WTC11 (cell line): Measurements from ENCODE around the gene LENEP.

Experiments
- ATF1 ChIP-seq: sonication (generic); formaldehyde crosslinking; IDR thresholded peaks from 2 replicates; pipeline ENCODE4 v1.8.1; 2023; ENCODE audit warnings: mild to moderate bottlenecking, moderate library complexity, missing genetic modification reagents
- CTCF ChIP-seq: fragments of 200-600 bp; IDR thresholded peaks from 2 replicates; pipeline ENCODE4 v1.8.0; 2022; ENCODE audit warnings: antibody characterized with exemption
- ERG ChIP-seq: fragments of 250-450 bp; sonication (Bioruptor Pico); IDR thresholded peaks from 2 replicates; pipeline ENCODE4 v1.8.0; 2021; ENCODE audit warnings: mild to moderate bottlenecking
- PREB ChIP-seq: sonication (generic); formaldehyde crosslinking; IDR thresholded peaks from 2 replicates; pipeline ENCODE4 v1.8.1; 2022; ENCODE audit warnings: mild to moderate bottlenecking, missing genetic modification reagents, moderate library complexity, borderline replicate concordance

- no peak for TF ChIP-seq ATF1 (CRISPR knock-in tag)
- no peak for TF ChIP-seq CTCF
- no peak for TF ChIP-seq ERG
- TF ChIP-seq PREB: no peak
Observed at GRCh38 chr1:154993572-154994268, at the start of gene LENEP.
